K562 (cell line): ENCODE measurements around the gene UBE2O.

ENCODE experiments used
- CTCF ChIP-seq, 3 experiments: IDR thresholded peaks in 2 of 3; conservative IDR thresholded peaks in 1 of 3; 2 replicates each; pipeline ENCODE4 v1.5.1; 2011 to 2012; ENCODE audit warnings: low read length in 3 of 3, mild to moderate bottlenecking in 3 of 3, control low read depth in 2 of 3, improper control_type of control experiment in 1 of 3, inconsistent platforms in 1 of 3, low read depth in 1 of 3, mixed read lengths in 1 of 3, moderate library complexity in 1 of 3; ENCODE audit not compliant: insufficient read depth in 2 of 3
- KAT2B ChIP-seq: IDR thresholded peaks from one replicate; pipeline ENCODE4 v1.6.1; 2012; ENCODE audit warnings: low read depth, mild to moderate bottlenecking, control low read depth, inconsistent platforms, low read length, moderate library complexity
- NCOR1 ChIP-seq: fragments of 450-650 bp; IDR thresholded peaks from 2 replicates; pipeline ENCODE4 v1.6.1; 2016; ENCODE audit warnings: mild to moderate bottlenecking, moderate library complexity
- NRF1 ChIP-seq, 2 experiments: fragments of 450-650 bp; IDR thresholded peaks in 1 of 2; conservative IDR thresholded peaks in 1 of 2; 2 replicates each; pipeline ENCODE4 v1.6.1; 2014; ENCODE audit warnings: mild to moderate bottlenecking in 2 of 2
- POLR2A ChIP-seq: fragments of 450-650 bp; conservative IDR thresholded peaks from 2 replicates; pipeline ENCODE4 v1.6.1; 2016
- TARDBP ChIP-seq: fragments of 450-650 bp; IDR thresholded peaks from 2 replicates; pipeline ENCODE4 v1.6.1; 2016
- ZNF263 ChIP-seq: sonication (generic); formaldehyde crosslinking; IDR thresholded peaks from 2 replicates; pipeline ENCODE4 v1.8.0; 2022; ENCODE audit warnings: mild to moderate bottlenecking, missing genetic modification reagents, borderline replicate concordance

GRCh38 chr17:76459674-76460073 is 6.7 kb upstream of the UBE2O start:
- TF ChIP-seq ZNF263 (CRISPR knock-in tag): no peak
- no peak for TF ChIP-seq POLR2A
- TF ChIP-seq NRF1 (conservative IDR thresholded peaks at IDR 0.05 in 1 of 2, IDR thresholded peaks at IDR 0.05 in 1 of 2): no peak
- TF ChIP-seq TARDBP: no peak
- TF ChIP-seq NCOR1: no peak
- TF ChIP-seq KAT2B: no peak
- TF ChIP-seq CTCF (IDR thresholded peaks at IDR 0.05 in 2 of 3, conservative IDR thresholded peaks at IDR 0.05 in 1 of 3; ENCODE audit: insufficient read depth in 2 of 3, low read depth in 1 of 3, low read length in 3 of 3): no peak
